ENCODE data around the gene PCYT2.

PCYT2 gene

GRCh38 chr17:81885454-81885853 lies 25.7 kb downstream of the PCYT2 start:
- Histone ChIP-seq H3K36me3 (peaks cover 59% of the 10 kb centered on the region), H3K4me3 (ENCODE audit: low read depth in 1 of 2, low read length in 1 of 2) (no peak overlapping the region), H3K9me3 (no peaks in the 10 kb centered on the region), H3K4me1 (ENCODE audit: control insufficient read depth in 1 of 2, insufficient read depth in 1 of 2, low read depth in 1 of 2, low read length in 1 of 2) (peaks cover 4 to 5% of the 10 kb centered on the region in 2 experiments), H3K27ac (no peak overlapping the region), H3K27me3 (no peaks in the 10 kb centered on the region)
- TF ChIP-seq, protein P1, sequence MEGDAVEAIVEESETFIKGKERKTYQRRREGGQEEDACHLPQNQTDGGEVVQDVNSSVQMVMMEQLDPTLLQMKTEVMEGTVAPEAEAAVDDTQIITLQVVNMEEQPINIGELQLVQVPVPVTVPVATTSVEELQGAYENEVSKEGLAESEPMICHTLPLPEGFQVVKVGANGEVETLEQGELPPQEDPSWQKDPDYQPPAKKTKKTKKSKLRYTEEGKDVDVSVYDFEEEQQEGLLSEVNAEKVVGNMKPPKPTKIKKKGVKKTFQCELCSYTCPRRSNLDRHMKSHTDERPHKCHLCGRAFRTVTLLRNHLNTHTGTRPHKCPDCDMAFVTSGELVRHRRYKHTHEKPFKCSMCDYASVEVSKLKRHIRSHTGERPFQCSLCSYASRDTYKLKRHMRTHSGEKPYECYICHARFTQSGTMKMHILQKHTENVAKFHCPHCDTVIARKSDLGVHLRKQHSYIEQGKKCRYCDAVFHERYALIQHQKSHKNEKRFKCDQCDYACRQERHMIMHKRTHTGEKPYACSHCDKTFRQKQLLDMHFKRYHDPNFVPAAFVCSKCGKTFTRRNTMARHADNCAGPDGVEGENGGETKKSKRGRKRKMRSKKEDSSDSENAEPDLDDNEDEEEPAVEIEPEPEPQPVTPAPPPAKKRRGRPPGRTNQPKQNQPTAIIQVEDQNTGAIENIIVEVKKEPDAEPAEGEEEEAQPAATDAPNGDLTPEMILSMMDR (IDR thresholded peaks at IDR 0.05): no peak

- no peak overlapping the region for H3K4me3 ChIP-seq (ENCODE audit: low read depth in 1 of 2, low read length in 1 of 2)
- peaks cover 59% of the 10 kb centered on the region for H3K36me3 ChIP-seq
- no peaks in the 10 kb centered on the region for H3K4me1 ChIP-seq (ENCODE audit: control insufficient read depth in 1 of 2, insufficient read depth in 1 of 2, low read depth in 1 of 2, low read length in 1 of 2)
- H3K27me3 ChIP-seq: no peaks in the 10 kb centered on the region
- no peaks in the 10 kb centered on the region for H3K9me3 ChIP-seq
- TF ChIP-seq, protein P1 (IDR thresholded peaks at IDR 0.05): no peak
- H3K27ac ChIP-seq: no peak overlapping the region
Measured at GRCh38 chr17:81884968-81885367, 26.2 kb downstream of the PCYT2 start.

GRCh38 chr17:81884520-81884919 lies 26.7 kb downstream of the PCYT2 start:
- Histone ChIP-seq H3K4me3 (ENCODE audit: low read depth in 1 of 2, low read length in 1 of 2) (no peak overlapping the region), H3K9me3 (no peaks in the 10 kb centered on the region), H3K27me3 (no peaks in the 10 kb centered on the region), H3K36me3 (peaks cover 57% of the 10 kb centered on the region), H3K4me1 (ENCODE audit: control insufficient read depth in 1 of 2, insufficient read depth in 1 of 2, low read depth in 1 of 2, low read length in 1 of 2) (no peaks in the 10 kb centered on the region), H3K27ac (no peak overlapping the region)
- TF ChIP-seq, protein P1 (IDR thresholded peaks at IDR 0.05): no peak

DNA sequence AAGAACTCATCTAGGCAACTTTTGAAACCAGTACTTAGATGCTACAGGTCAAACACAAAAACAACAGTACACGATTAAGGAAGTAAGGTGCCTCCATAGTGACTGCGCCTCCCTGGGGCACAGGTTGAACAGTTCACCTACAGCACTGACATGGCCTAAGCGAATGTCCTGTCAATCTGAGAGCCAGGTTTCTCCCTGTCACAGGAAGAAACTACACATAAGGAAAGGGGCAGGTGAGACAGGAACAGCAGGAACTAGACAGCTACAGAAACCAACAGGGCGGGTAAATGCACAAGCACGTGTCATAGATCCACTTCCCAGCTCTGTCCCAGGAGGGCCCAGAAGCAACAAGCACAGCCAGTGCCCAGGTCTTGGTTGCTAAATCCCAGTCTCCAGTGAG lies 32.1 kb downstream of the PCYT2 start:
- no peak overlapping the region for H3K4me3 ChIP-seq (ENCODE audit: low read depth in 1 of 2, low read length in 1 of 2)
- H3K27ac ChIP-seq: no peak overlapping the region
- no peaks in the 10 kb centered on the region for H3K4me1 ChIP-seq (ENCODE audit: control insufficient read depth in 1 of 2, insufficient read depth in 1 of 2, low read depth in 1 of 2, low read length in 1 of 2)
- H3K27me3 ChIP-seq: no peaks in the 10 kb centered on the region
- no peaks in the 10 kb centered on the region for H3K9me3 ChIP-seq
- TF ChIP-seq, protein P1 (IDR thresholded peaks at IDR 0.05): no peak
- peaks cover 6% of the 10 kb centered on the region for H3K36me3 ChIP-seq

GRCh38 chr17:81878294-81878693 lies 32.9 kb downstream of the PCYT2 start:
- TF ChIP-seq, protein P1 (IDR thresholded peaks at IDR 0.05): no peak
- Histone ChIP-seq H3K27ac (no peak overlapping the region), H3K36me3 (peaks cover 6% of the 10 kb centered on the region), H3K27me3 (no peaks in the 10 kb centered on the region), H3K9me3 (no peaks in the 10 kb centered on the region), H3K4me3 (ENCODE audit: low read depth in 1 of 2, low read length in 1 of 2) (no peak overlapping the region), H3K4me1 (ENCODE audit: control insufficient read depth in 1 of 2, insufficient read depth in 1 of 2, low read depth in 1 of 2, low read length in 1 of 2) (no peaks in the 10 kb centered on the region)

DNA sequence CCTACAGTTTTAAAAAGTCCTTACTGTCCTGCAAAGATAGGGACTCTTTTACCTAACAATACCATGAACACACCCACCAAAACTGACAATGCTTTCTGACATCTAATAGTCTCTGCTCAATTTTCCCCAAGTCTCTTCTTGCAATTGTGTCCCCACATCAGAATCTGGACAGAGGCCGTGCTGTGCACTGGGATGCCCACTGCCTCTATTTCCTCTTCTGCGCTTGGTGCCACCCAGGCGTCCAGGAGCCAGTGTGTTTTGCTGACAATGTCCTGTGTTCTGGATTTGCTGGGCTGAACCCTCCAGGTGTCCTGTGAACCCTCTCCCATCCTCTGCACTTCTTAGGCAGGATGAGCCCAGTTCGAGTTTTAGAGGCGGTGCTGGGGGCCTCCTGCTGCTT lies 33.6 kb downstream of the PCYT2 start:
- Histone ChIP-seq H3K36me3 (peaks cover 6% of the 10 kb centered on the region), H3K27me3 (no peaks in the 10 kb centered on the region), H3K27ac (no peak overlapping the region), H3K4me3 (ENCODE audit: low read depth in 1 of 2, low read length in 1 of 2) (no peak overlapping the region), H3K9me3 (no peaks in the 10 kb centered on the region), H3K4me1 (ENCODE audit: control insufficient read depth in 1 of 2, insufficient read depth in 1 of 2, low read depth in 1 of 2, low read length in 1 of 2) (no peaks in the 10 kb centered on the region)
- TF ChIP-seq, protein P1 (IDR thresholded peaks at IDR 0.05): no peak
